ENCODE measurements around the gene TBC1D9B.

DNA sequence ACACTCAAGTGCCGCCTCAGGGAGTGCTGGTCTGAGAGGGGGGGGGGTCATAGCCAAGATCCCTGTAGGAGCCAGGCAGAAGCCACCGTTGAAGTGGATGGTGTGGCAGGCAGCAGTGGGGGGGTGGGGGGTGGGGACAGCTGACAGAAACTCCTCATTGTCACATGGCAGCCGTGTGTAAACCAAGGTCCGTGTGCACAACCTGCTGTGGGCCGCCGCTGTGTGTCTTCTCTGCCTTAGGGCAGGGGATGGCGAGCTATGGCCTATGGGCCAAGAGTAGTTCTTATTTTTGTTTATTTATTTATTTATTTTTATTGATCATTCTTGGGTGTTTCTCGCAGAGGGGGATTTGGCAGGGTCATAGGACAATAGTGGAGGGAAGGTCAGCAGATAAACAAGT, 73.6 kb downstream of the TBC1D9B start:
- TF ChIP-seq CTCF (IDR thresholded peaks at IDR 0.05): no peak
- no peak for TF ChIP-seq POLR2A (IDR thresholded peaks at IDR 0.05)
